Stimulated activated CD4-positive, alpha-beta T cell treated with anti-CD3 and anti-CD28 coated beads, Interleukin-2, amount 100 ng/mL, for 4 hours (primary cell): ENCODE measurements around the gene CFAP100.

Experiments used
- DNase-seq: peaks from one replicate; pipeline ENCODE4 v3.0.0-alpha.2; 2020; ENCODE audit warnings: low read depth

The CFAP100 gene

GRCh38 chr3:126402666-126403302 lies 8.1 kb downstream of the CFAP100 start:
- DNase-seq: no peak

- DNase-seq: no peak
Observed at GRCh38 chr3:126406389-126407296, 11.9 kb downstream of the CFAP100 start.

GRCh38 chr3:126407412-126408044 lies 12.8 kb downstream of the CFAP100 start:
- DNase-seq: no peak

- DNase-seq: no peak
Observed at GRCh38 chr3:126408099-126408498, 13.4 kb downstream of the CFAP100 start.

- no peak for DNase-seq
Observed at GRCh38 chr3:126412841-126413692, 18.4 kb downstream of the CFAP100 start.

- DNase-seq: no peak
Observed at GRCh38 chr3:126413693-126414080, 19.0 kb downstream of the CFAP100 start.

- DNase-seq: no peak
Observed at GRCh38 chr3:126414406-126414805, 19.7 kb downstream of the CFAP100 start.

GRCh38 chr3:126414961-126415660 lies 20.4 kb downstream of the CFAP100 start:
- no peak for DNase-seq

- DNase-seq: no peak
Observed at GRCh38 chr3:126415661-126416591, 21.2 kb downstream of the CFAP100 start.

GRCh38 chr3:126416943-126417342 lies 22.2 kb downstream of the CFAP100 start:
- no peak for DNase-seq

GRCh38 chr3:126417515-126417914 lies 22.8 kb downstream of the CFAP100 start:
- no peak for DNase-seq

- DNase-seq: no peak
Observed at GRCh38 chr3:126417981-126418530, 23.3 kb downstream of the CFAP100 start.

GRCh38 chr3:126418661-126419131 lies 24.0 kb downstream of the CFAP100 start:
- DNase-seq: no peak

GRCh38 chr3:126419151-126419703 lies 24.5 kb downstream of the CFAP100 start:
- no peak for DNase-seq

GRCh38 chr3:126419886-126420786 lies 25.4 kb downstream of the CFAP100 start:
- no peak for DNase-seq

- DNase-seq: no peak
Observed at GRCh38 chr3:126421573-126422119, 26.9 kb downstream of the CFAP100 start.

- DNase-seq: no peak
Observed at GRCh38 chr3:126422121-126422520, 27.4 kb downstream of the CFAP100 start.

GRCh38 chr3:126422571-126423091 lies 27.9 kb downstream of the CFAP100 start:
- no peak for DNase-seq
